GM10266 (cell line): ENCODE measurements around the gene GRIK2.
"Not testable (repeated sequence)": the region's sequence is repeated elsewhere in the genome, so short reads cannot be mapped to it uniquely, and the experiment has no call there.

Experiments used
- DNase-seq: peaks from one replicate; pipeline ENCODE4 v3.0.0; 2012; ENCODE audit errors: extremely low spot score
- CTCF ChIP-seq: IDR thresholded peaks from 2 replicates; pipeline ENCODE4 v1.5.1; 2012; ENCODE audit warnings: mild to moderate bottlenecking, low read depth; ENCODE audit not compliant: control insufficient read depth, insufficient read depth; ENCODE audit errors: missing control alignments

Gene GRIK2

GRCh38 chr6:101393251-101393828 lies at the start of gene GRIK2:
GRIK2 (plus strand) TSS chr6:101393708.
- no peak for DNase-seq
- no peak for TF ChIP-seq CTCF

GRCh38 chr6:101344885-101345284 lies 48.6 kb upstream of the GRIK2 start:
- no peak for TF ChIP-seq CTCF
- DNase-seq, result no peak

GRCh38 chr6:101348816-101349215 lies 44.7 kb upstream of the GRIK2 start:
- TF ChIP-seq CTCF, result no peak
- DNase-seq, result no peak

- not testable (repeated sequence) for DNase-seq
Observed at GRCh38 chr6:101350631-101351030, 42.9 kb upstream of the GRIK2 start.

- no peak for TF ChIP-seq CTCF
- no peak for DNase-seq
Observed at GRCh38 chr6:101351173-101351572, 42.3 kb upstream of the GRIK2 start.

- DNase-seq, result no peak
- TF ChIP-seq CTCF, result no peak
Observed at GRCh38 chr6:101352316-101352715, 41.2 kb upstream of the GRIK2 start.

- TF ChIP-seq CTCF, result no peak
- DNase-seq, result no peak
Observed at GRCh38 chr6:101365181-101365580, 28.3 kb upstream of the GRIK2 start.

- no peak for TF ChIP-seq CTCF
- DNase-seq, result no peak
Observed at GRCh38 chr6:101379926-101380325, 13.6 kb upstream of the GRIK2 start.
